HG02973 (cell line): ENCODE results near the gene ABHD17C.

Experiments used
- ATAC-seq: cut with Tn5 transposase; IDR thresholded peaks from one replicate; pipeline ENCODE4 v1.9.1; 2021; ENCODE audit warnings: moderate library complexity; ENCODE audit not compliant: unreplicated experiment

The ABHD17C gene

GRCh38 chr15:80727596-80727995 lies 32.5 kb downstream of the ABHD17C start:
- no peak for ATAC-seq

GRCh38 chr15:80730387-80730786 lies 35.3 kb downstream of the ABHD17C start:
- no peak for ATAC-seq

- no peak for ATAC-seq
Measured at GRCh38 chr15:80730926-80731325, 35.8 kb downstream of the ABHD17C start.

- no peak for ATAC-seq
Measured at GRCh38 chr15:80732167-80732566, 37.1 kb downstream of the ABHD17C start.

- no peak for ATAC-seq
Measured at GRCh38 chr15:80732818-80733217, 37.7 kb downstream of the ABHD17C start.

- no peak for ATAC-seq
Measured at GRCh38 chr15:80733460-80733859, 38.4 kb downstream of the ABHD17C start.

- ATAC-seq, result no peak
Measured at GRCh38 chr15:80735344-80735743, 40.2 kb downstream of the ABHD17C start.

GRCh38 chr15:80736560-80736959 lies 41.5 kb downstream of the ABHD17C start:
- ATAC-seq, result no peak

- ATAC-seq, result no peak
Measured at GRCh38 chr15:80739919-80740318, 44.8 kb downstream of the ABHD17C start.

- ATAC-seq, result no peak
Measured at GRCh38 chr15:80742081-80742480, 47.0 kb downstream of the ABHD17C start.

GRCh38 chr15:80743189-80743833 lies 48.2 kb downstream of the ABHD17C start:
- ATAC-seq, result no peak

GRCh38 chr15:80744415-80744814 lies 49.3 kb downstream of the ABHD17C start:
- no peak for ATAC-seq

GRCh38 chr15:80744826-80745225 lies 49.7 kb downstream of the ABHD17C start:
- ATAC-seq, result no peak

- no peak for ATAC-seq
Measured at GRCh38 chr15:80745888-80746287, 50.8 kb downstream of the ABHD17C start.

- no peak for ATAC-seq
Measured at GRCh38 chr15:80747317-80748053, 52.4 kb downstream of the ABHD17C start.

- no peak for ATAC-seq
Measured at GRCh38 chr15:80749589-80749988, 54.5 kb downstream of the ABHD17C start.

GRCh38 chr15:80750575-80750974 lies 55.5 kb downstream of the ABHD17C start:
- ATAC-seq, result no peak

- ATAC-seq, result no peak
Measured at GRCh38 chr15:80752204-80752603, 57.1 kb downstream of the ABHD17C start.

- ATAC-seq, result no peak
Measured at GRCh38 chr15:80753161-80753560, 58.1 kb downstream of the ABHD17C start.

GRCh38 chr15:80754014-80754413 lies 58.9 kb downstream of the ABHD17C start:
- ATAC-seq, result no peak

GRCh38 chr15:80755885-80756284 lies 60.8 kb downstream of the ABHD17C start:
- no peak for ATAC-seq

- no peak for ATAC-seq
Measured at GRCh38 chr15:80758130-80758745, 63.1 kb downstream of the ABHD17C start.
